ENCODE data around the gene DNAJA4. TPM values are rescaled to one million over a fixed set of nuclear protein-coding genes. Genes with fewer than 3 reads are reported as not detected.

The DNAJA4 gene
- total and polyA plus RNA-seq, 12 donors = 40.0 to 226 (median 150) TPM

GRCh38 chr15:78274994-78275393 is 10.6 kb downstream of the DNAJA4 start:
- TF ChIP-seq CTCF (IDR thresholded peaks at IDR 0.05) = no peak
- Histone ChIP-seq H3K4me1 (peaks cover 0 to 11% (median 0%) of the 10 kb centered on the region in 9 donors), H3K4me3 (no peak overlapping the region), H3K27me3 (no peaks in the 10 kb centered on the region), H3K36me3 (peaks cover 0 to 97% (median 43%) of the 10 kb centered on the region in 9 donors), H3K27ac (no peak overlapping the region), H3K9me3 (no peaks in the 10 kb centered on the region)
- DNase-seq (no peak), ATAC-seq (peak in 2 of 8 donors; percentile 16 to 36)
- intact Hi-C loops (cut with DNase I) = no loop called here
- 82 to 95% methylated on average over 5 of the region's 5 CpGs for WGBS, 2 donors

- DNase-seq (no peak), ATAC-seq (no peak)
- intact Hi-C loops (cut with DNase I) = no loop called here
- Histone ChIP-seq H3K36me3 (peaks cover 0 to 99% (median 57%) of the 10 kb centered on the region in 9 donors), H3K27ac (no peak overlapping the region), H3K9me3 (no peaks in the 10 kb centered on the region), H3K27me3 (no peaks in the 10 kb centered on the region), H3K4me1 (peaks cover 0 to 11% (median 0%) of the 10 kb centered on the region in 9 donors), H3K4me3 (no peak overlapping the region)
- 81 to 88% methylated on average over 6 of the region's 6 CpGs for WGBS, 2 donors
- no peak for TF ChIP-seq CTCF (IDR thresholded peaks at IDR 0.05)
These were observed 11.9 kb downstream of the DNAJA4 start for GRCh38 chr15:78276064-78276943.

GRCh38 chr15:78280319-78281072 is 16.1 kb downstream of the DNAJA4 start:
- H3K4me3 ChIP-seq = no peak overlapping the region
- TF ChIP-seq CTCF (IDR thresholded peaks at IDR 0.05) = no peak
- H3K36me3 ChIP-seq = peaks cover 0 to 100% (median 71%) of the 10 kb centered on the region in 9 donors
- intact Hi-C loops (cut with DNase I) = no loop called here
- H3K4me1 ChIP-seq = peaks cover 0 to 11% (median 0%) of the 10 kb centered on the region in 9 donors
- H3K9me3 ChIP-seq = no peaks in the 10 kb centered on the region
- no peak overlapping the region for H3K27ac ChIP-seq
- DNase-seq (no peak), ATAC-seq (no peak)
- 92 to 93% methylated on average over 13 of the region's 13 CpGs for WGBS, 2 donors
- H3K27me3 ChIP-seq = no peaks in the 10 kb centered on the region

GRCh38 chr15:78282324-78282723 is 18.0 kb downstream of the DNAJA4 start:
- Histone ChIP-seq H3K9me3 (no peaks in the 10 kb centered on the region), H3K4me3 (no peak overlapping the region), H3K27me3 (no peaks in the 10 kb centered on the region), H3K36me3 (peaks cover 0 to 100% (median 70%) of the 10 kb centered on the region in 9 donors), H3K27ac (no peak overlapping the region), H3K4me1 (peaks cover 0 to 11% (median 0%) of the 10 kb centered on the region in 9 donors)
- intact Hi-C loops (cut with DNase I) = no loop called here
- 91% methylated on average over 2 of the region's 2 CpGs for WGBS, 2 donors
- no peak for ATAC-seq
- DNase-seq = no peak
- TF ChIP-seq CTCF (IDR thresholded peaks at IDR 0.05) = no peak
